Vagina (tissue), 2 donors: ENCODE results near the gene UGGT1. TPM values are rescaled to one million over a fixed set of nuclear protein-coding genes. Genes with fewer than 3 reads are reported as not detected.
"Not testable (repeated sequence)": the region's sequence is repeated elsewhere in the genome, so short reads cannot be mapped to it uniquely, and the experiment has no call there.

Experiments
- DNase-seq, 2 donors: peaks; one replicate each; pipeline ENCODE4 v3.0.0-alpha.2; 2017; ENCODE audit errors: extremely low spot score in 2 of 2
- H3K27ac ChIP-seq: fragments of 200-600 bp; sonication (generic); one replicate; pipeline ENCODE4 v1.5.1; 2019
- H3K27me3 ChIP-seq: fragments of 200-600 bp; sonication (generic); one replicate; pipeline ENCODE4 v1.5.1; 2019
- H3K36me3 ChIP-seq, 2 donors: fragments of 200-600 bp; sonication (generic); one replicate each; pipeline ENCODE4 v1.5.1; 2017 to 2019
- H3K4me1 ChIP-seq: fragments of 200-600 bp; sonication (generic); one replicate; pipeline ENCODE4 v1.5.1; 2019
- H3K4me3 ChIP-seq, 2 donors: fragments of 200-600 bp; sonication (generic); 1 replicate in 1 of 2; 2 replicates in 1 of 2; pipeline ENCODE4 v1.5.1; 2016 to 2019
- H3K9me3 ChIP-seq: fragments of 200-600 bp; sonication (generic); one replicate; pipeline ENCODE4 v1.5.1; 2019
- CTCF ChIP-seq, 3 experiments: fragments of 450-650 bp in 2 of 3; fragments of 200-600 bp in 1 of 3; sonication (generic) in 1 of 3; IDR thresholded peaks; one replicate each; pipeline ENCODE4 v1.5.1; 2017 to 2019; ENCODE audit warnings: antibody characterized with exemption in 3 of 3, mild to moderate bottlenecking in 2 of 3, moderate library complexity in 2 of 3
- POLR2A ChIP-seq, 2 donors: fragments of 450-650 bp; IDR thresholded peaks; one replicate each; pipeline ENCODE4 v1.6.1; 2017; ENCODE audit warnings: antibody characterized with exemption in 2 of 2, mild to moderate bottlenecking in 2 of 2, moderate library complexity in 2 of 2
- POLR2AphosphoS5 ChIP-seq, 2 donors: sonication (generic); formaldehyde crosslinking; IDR thresholded peaks; one replicate each; pipeline ENCODE4 v1.9.0; 2017; ENCODE audit warnings: antibody characterized with exemption in 2 of 2, mild to moderate bottlenecking in 2 of 2, low read depth in 1 of 2; ENCODE audit not compliant: insufficient read depth in 1 of 2
- intact Hi-C: fragments of 100-400 bp; cut with DNase I; formaldehyde crosslinking; loops from one replicate; pipeline ENCODE4 v1.15.1; 2023
- total RNA-seq: library from RNA; depleted of rRNA; stranded (reverse); fragments of >200 nt; gene quantifications from one replicate; pipeline ENCODE4 v1.2.3, GENCODE V29; 2016

The UGGT1 gene
- total RNA-seq, 1 donor from 2014 or later, result 40.5 TPM

DNA sequence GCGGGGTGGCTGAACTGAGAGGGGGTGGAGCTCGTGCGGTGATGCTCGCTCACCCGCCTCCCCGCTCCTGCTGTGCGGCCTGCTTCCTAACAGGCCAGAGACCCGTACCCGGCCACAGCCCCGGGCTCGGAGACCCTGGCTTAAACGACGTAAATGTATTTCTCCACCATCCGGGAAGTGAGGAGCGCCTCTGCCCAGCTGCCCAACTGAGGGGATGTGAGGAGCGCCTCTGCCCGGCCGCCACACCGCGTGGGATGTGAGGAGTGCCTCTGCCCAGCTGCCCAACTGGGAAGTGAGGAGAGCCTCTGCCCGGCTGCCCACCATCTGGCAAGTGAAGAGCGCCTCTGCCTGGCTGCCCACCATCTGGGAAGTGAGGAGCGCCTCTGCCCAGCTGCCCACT lies 117.0 kb downstream of the UGGT1 start:
- TF ChIP-seq POLR2A (IDR thresholded peaks at IDR 0.05) (no peak), CTCF (IDR thresholded peaks at IDR 0.05) (no peak), POLR2AphosphoS5 (IDR thresholded peaks at IDR 0.05; ENCODE audit: insufficient read depth in 1 of 2, low read depth in 1 of 2) (no peak)
- H3K27ac ChIP-seq, result no peak overlapping the region
- no peaks in the 10 kb centered on the region for H3K36me3 ChIP-seq
- no peak for DNase-seq
- H3K4me1 ChIP-seq, result no peaks in the 10 kb centered on the region
- intact Hi-C loops, result no loop called here
- H3K4me3 ChIP-seq, result no peak overlapping the region
- H3K27me3 ChIP-seq, result no peaks in the 10 kb centered on the region
- H3K9me3 ChIP-seq, result no peaks in the 10 kb centered on the region

DNA sequence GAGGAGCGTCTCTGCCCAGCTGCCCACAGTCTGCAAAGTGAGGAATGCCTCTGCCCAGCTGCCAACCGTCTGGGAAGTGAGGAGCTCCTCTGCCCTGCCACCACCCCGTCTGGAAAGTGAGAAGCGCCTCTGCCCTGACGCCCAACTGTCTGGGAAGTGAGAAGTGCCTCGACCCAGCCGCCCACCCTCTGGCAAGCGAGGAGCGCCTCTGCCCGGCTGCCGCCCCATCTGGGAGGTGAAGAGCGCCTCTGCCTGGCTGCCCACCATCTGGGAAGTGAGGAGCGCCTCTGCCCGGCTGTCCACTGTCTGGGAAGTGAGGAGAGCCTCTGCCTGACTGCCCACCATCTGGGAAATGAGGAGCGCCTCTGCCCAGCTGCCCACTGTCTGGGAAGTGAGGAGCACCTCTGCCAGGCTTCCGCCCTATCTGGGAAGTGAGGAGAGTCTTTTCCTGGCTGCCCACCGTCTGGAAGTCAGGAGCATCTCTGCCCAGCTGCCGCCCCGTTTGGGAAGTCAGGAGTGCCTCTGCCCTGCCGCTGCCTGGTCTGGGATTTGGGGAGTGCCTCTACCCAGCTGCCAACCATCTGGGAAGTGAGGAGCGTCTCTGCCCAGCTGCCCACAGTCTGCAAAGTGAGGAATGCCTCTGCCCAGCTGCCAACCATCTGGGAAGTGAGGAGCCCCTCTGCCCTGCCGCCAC lies 117.8 kb downstream of the UGGT1 start:
- H3K4me3 ChIP-seq, DNase-seq: not testable (repeated sequence)

DNA sequence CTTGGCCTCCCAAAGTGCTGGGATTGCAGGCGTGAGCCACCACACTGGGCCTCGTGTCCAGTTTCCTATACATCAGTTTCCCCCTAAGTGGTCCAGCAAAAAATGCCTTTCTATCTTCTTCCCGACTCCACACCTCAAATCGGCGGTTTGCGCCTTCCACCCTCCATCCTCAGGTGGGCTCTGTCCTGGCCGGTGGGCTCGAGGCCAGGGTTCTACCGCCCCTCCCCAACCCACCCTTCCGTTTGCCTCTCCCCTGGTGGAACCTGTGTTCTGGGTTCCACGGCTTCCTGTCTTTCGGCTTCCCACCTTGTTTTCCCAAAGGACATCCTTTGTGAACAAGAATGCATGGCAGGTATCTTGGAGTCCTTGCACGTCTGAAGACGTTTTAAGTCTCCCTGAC lies 123.3 kb downstream of the UGGT1 start:
- no peak for DNase-seq
- TF ChIP-seq POLR2A (IDR thresholded peaks at IDR 0.05) (no peak), POLR2AphosphoS5 (IDR thresholded peaks at IDR 0.05; ENCODE audit: insufficient read depth in 1 of 2, low read depth in 1 of 2) (no peak), CTCF (IDR thresholded peaks at IDR 0.05) (no peak)
- intact Hi-C loops, result no loop called here
- Histone ChIP-seq H3K27me3 (no peaks in the 10 kb centered on the region), H3K4me1 (no peaks in the 10 kb centered on the region), H3K4me3 (no peak overlapping the region), H3K27ac (no peak overlapping the region), H3K9me3 (no peaks in the 10 kb centered on the region), H3K36me3 (no peaks in the 10 kb centered on the region)

More for the DNA sequence above, 117.8 kb downstream of the UGGT1 start:
- intact Hi-C loops, H3K36me3 ChIP-seq, H3K4me1 ChIP-seq, H3K27ac ChIP-seq, H3K9me3 ChIP-seq, H3K27me3 ChIP-seq: not testable (repeated sequence)

DNA sequence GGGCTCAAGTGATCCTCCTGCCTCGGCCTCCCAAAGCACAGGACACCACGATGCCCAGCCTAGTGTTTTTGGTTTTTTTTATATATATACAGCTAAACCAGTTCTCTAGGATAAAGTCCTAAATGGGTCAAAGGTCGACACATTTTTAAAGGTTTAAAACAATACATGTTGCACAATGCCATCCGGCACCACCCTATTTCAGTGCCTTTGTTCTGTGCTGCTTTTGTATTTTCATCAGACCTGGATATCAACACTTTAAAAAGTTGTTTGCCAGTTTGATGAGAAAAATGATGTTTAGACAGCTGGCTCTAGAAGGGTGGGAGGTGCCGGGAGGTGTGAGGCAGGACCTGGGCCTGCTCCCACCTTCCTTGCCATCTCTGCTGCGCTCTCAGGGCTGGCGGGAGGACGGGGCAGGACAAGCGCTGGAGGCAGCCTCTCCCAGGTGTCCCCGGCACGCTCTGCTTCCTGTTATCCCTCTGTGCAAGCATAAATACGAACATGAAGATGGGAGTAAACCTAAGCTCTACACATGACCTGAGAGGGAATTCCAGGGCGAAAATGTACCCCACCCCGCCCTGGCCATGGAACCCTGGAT lies 124.0 kb downstream of the UGGT1 start:
- no peaks in the 10 kb centered on the region for H3K36me3 ChIP-seq
- no peak overlapping the region for H3K27ac ChIP-seq
- no peaks in the 10 kb centered on the region for H3K4me1 ChIP-seq
- TF ChIP-seq POLR2AphosphoS5 (IDR thresholded peaks at IDR 0.05; ENCODE audit: insufficient read depth in 1 of 2, low read depth in 1 of 2) (no peak), CTCF (IDR thresholded peaks at IDR 0.05) (no peak), POLR2A (IDR thresholded peaks at IDR 0.05) (no peak)
- no peak for DNase-seq
- H3K27me3 ChIP-seq, result no peaks in the 10 kb centered on the region
- intact Hi-C loops, result no loop called here
- no peaks in the 10 kb centered on the region for H3K9me3 ChIP-seq
- no peak overlapping the region for H3K4me3 ChIP-seq

DNA sequence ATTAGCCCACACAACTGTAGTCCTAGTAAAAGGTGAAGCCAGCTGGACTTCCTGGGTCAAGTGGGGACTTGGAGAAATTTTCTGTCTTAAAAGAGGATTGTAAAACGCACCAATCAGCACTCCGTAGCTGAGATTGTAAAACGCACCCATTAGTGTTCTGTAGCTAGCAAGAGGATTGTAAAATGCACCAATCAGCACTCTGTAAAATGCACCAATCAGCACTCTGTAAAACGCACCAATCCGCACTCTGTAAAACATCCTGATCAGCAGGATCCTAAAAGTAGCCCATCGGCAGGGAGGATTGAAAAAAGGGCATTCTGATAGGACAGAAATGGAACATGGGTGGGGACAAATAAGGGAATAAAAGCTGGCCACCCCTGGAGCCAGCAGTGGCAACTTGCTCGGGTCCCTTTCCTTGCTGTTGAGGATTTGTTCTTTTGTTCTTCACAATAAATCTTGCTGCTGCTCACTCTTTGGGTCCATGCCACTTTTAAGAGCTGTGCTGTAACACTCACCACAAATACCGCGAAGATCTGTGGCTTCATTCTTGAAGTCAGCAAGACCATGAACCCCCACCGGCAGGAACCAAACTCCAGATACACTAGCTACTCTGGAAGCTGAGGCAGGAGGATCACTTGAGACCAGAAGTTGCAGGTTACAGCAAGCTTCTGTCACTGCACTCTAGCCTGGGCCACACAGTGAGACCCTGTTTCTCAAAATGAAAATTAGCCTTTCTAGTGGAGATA lies 125.1 kb downstream of the UGGT1 start:
- H3K27me3 ChIP-seq, result no peaks in the 10 kb centered on the region
- no peak for DNase-seq
- H3K4me1 ChIP-seq, result no peaks in the 10 kb centered on the region

More for the DNA sequence above, 125.1 kb downstream of the UGGT1 start:
- Histone ChIP-seq H3K36me3 (no peaks in the 10 kb centered on the region), H3K9me3 (no peaks in the 10 kb centered on the region), H3K27ac (no peak overlapping the region), H3K4me3 (no peak overlapping the region)
- intact Hi-C loops, result no loop called here
- TF ChIP-seq POLR2AphosphoS5 (IDR thresholded peaks at IDR 0.05; ENCODE audit: insufficient read depth in 1 of 2, low read depth in 1 of 2) (no peak), POLR2A (IDR thresholded peaks at IDR 0.05) (no peak), CTCF (IDR thresholded peaks at IDR 0.05) (no peak)
